ENCODE measurements around the gene TANC1.

TANC1 gene

DNA sequence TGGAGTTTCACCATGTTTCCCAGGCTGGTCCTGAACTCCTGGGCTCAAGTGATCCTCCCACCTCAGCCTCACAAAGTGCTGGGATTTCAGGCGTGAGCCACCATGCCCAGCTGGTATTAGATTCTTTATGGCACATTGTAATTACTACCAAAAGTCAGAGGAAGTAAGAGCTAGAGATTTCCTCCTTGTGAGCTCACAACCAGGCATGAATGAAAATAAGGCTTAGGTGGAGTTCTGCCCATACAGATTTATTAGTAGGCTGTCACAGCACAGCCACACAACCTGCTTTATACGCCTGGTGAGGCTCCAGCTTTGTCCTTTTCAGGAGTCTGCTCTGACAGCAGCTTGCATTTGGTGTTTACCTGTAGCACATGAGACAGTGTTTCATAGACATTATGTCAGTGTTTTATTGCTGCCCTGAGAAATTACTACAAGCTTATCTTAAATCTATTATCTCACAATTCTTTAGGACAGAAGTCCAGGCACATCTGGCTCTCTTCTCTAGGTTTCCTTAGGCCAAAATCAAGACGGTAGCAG, 156.6 kb downstream of the TANC1 start:
- DNase-seq, result peak; percentile 62

- DNase-seq, result no peak
These were observed 157.4 kb downstream of the TANC1 start for GRCh38 chr2:159125858-159126257.

- no peak for DNase-seq
These were observed 158.1 kb downstream of the TANC1 start for GRCh38 chr2:159126432-159127022.

DNA sequence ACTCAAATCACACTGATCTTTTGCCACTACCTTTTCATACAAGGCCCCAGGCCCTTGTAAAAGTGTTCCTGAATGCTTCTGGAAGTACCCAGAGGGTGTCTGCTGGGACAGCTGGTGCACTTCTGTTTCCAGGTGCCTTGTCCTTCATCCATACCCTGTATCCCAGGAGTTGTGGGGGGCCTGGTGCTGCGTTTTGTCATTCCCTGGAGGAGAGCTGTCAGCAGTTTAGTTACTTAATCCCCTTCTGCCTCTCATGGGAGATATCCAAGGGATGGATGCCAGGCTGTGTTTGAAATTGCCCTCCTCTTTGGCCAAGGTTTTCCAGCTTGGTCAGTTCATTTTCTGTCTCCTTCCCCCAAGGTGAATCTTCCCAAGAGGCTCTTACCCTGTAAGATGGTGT, 159.8 kb downstream of the TANC1 start:
- DNase-seq, result no peak

- no peak for DNase-seq
These were observed 160.8 kb downstream of the TANC1 start for GRCh38 chr2:159129269-159129668.

- no peak for DNase-seq
These were observed 161.4 kb downstream of the TANC1 start for GRCh38 chr2:159129824-159130223.

- DNase-seq, result peak; percentile 94
These were observed 161.9 kb downstream of the TANC1 start for GRCh38 chr2:159130302-159130701.

- DNase-seq, result no peak
These were observed 162.9 kb downstream of the TANC1 start for GRCh38 chr2:159131267-159131913.

- no peak for DNase-seq
These were observed 163.5 kb downstream of the TANC1 start for GRCh38 chr2:159131914-159132281.

- peak; percentile 68 for DNase-seq
These were observed 165.4 kb downstream of the TANC1 start for GRCh38 chr2:159133797-159134196.

GRCh38 chr2:159134979-159135378, 166.5 kb downstream of the TANC1 start:
- DNase-seq, result no peak

GRCh38 chr2:159136391-159136790, 168.0 kb downstream of the TANC1 start:
- DNase-seq, result no peak

DNA sequence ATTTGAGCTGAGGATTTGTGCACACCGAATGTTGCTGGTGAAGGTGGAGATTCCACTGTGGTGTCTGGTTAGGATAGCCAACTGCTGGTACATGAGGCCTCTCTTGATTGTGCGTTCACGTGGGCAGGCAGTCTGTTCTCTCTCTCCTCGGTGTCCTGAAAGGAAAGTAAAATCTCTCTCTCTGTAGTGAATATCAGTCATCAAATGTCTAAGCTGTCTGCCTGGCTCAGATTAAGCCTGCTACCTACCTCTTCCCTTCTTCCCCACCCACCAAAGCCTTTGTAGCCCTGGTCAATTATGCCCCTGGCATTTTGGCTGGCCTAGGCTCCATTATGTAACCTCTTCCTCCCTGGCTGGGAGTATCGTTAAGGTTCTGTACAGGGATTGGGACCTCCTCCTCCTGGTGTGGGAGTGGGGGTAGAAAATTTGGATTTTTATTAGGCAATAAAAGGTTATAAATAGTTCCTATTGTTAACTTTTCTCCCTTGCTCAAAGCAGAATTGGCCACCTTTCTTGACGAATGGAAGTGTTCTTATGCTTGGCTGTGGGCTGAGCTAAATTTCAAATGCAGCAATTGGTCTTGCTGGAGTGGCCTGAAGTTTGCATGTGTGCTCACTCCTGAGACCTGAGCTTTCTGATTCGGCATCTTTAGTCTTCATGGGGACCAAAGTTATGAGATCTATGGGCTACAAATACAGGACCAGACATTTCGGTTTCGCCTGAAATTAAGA, 169.2 kb downstream of the TANC1 start:
- peak; percentile 84 for DNase-seq

DNA sequence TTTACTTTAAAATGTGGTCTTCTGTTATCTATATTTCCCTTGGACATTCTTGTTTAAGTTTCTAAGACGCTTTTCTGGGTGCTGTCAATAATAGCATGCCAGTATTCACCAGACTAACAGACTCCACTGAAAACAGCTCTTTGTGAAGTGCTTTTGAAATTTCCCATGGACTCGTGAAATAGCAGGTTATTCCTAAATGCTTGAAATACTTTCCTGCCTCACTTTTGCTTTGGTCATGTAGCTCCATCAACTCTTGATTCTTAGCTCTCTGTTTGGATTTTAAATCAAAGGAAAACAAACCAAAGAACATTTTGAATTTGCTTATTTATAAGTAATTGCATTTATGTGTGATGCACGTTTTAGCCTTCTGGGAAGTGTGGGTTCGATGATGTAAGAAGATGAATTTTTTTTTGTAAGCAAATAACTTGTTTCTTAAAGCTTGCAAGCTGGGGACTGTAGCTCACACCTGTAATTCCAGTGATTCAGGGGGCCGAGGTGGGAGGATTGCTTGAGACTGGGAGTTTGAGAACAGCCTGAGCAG, 170.3 kb downstream of the TANC1 start:
- DNase-seq, result peak; percentile 69

- peak; percentile 87 for DNase-seq
These were observed 170.9 kb downstream of the TANC1 start for GRCh38 chr2:159139216-159139933.

- DNase-seq, result peak; percentile 89
These were observed 171.8 kb downstream of the TANC1 start for GRCh38 chr2:159140070-159140769.

- peak; percentile 37 for DNase-seq
These were observed 172.4 kb downstream of the TANC1 start for GRCh38 chr2:159140821-159141220.

GRCh38 chr2:159144776-159145614, 176.6 kb downstream of the TANC1 start:
- DNase-seq, result peak; percentile 80

DNA sequence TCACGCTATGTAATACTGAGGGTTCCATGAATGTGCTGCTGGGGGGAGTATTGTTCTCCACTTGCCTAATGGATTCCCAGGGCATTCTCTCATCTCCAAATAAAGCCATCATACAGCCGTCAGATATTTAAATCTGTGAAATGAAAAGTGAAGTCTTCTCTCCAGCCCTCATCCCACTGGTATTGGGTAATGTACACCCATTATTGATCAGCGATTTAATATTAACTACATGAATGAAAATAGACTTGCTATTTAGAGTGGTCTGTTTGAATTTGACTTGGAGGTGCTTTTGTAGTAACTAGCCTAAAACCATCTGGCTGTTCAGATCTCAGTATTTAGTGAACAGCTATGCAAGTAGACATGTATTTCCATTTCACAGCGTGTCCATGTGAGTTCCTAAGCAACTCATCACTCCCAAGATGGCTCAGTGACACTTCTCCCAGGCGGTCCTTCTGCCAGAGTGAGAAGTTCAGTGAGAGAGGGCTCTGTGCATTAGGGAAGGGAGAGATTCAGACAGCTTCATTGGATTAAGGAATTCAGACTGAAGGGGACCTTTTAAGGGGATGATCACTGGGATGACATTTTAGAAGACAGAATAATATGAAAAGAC, 177.4 kb downstream of the TANC1 start:
- no peak for DNase-seq

GRCh38 chr2:159146996-159147666, 178.7 kb downstream of the TANC1 start:
- DNase-seq, result peak; percentile 76

Measured in OCI-M1 (cell line).